GM19043 (cell line): Measurements from ENCODE around the gene SRPK1.
"Not testable (repeated sequence)": the region's sequence is repeated elsewhere in the genome, so short reads cannot be mapped to it uniquely, and the experiment has no call there.

ENCODE experiments used
- ATAC-seq: cut with Tn5 transposase; IDR thresholded peaks from one replicate; pipeline ENCODE4 v1.9.1; 2021; ENCODE audit warnings: low read depth; ENCODE audit not compliant: unreplicated experiment

Gene SRPK1

GRCh38 chr6:35933844-35934243 lies 12.9 kb upstream of the SRPK1 start:
- ATAC-seq, result no peak

- not testable (repeated sequence) for ATAC-seq
Measured at GRCh38 chr6:35931873-35932272, 11.0 kb upstream of the SRPK1 start.

- no peak for ATAC-seq
Measured at GRCh38 chr6:35931120-35931561, 10.2 kb upstream of the SRPK1 start.

GRCh38 chr6:35929601-35930000 lies 8.7 kb upstream of the SRPK1 start:
- no peak for ATAC-seq

GRCh38 chr6:35926509-35927215 lies 5.8 kb upstream of the SRPK1 start:
- ATAC-seq, result no peak

GRCh38 chr6:35925961-35926360 lies 5.1 kb upstream of the SRPK1 start:
- ATAC-seq, result no peak

GRCh38 chr6:35924146-35924545 lies 3.2 kb upstream of the SRPK1 start:
- ATAC-seq, result no peak

- no peak for ATAC-seq
Measured at GRCh38 chr6:35922139-35922554, 1.2 kb upstream of the SRPK1 start.

- ATAC-seq, result peak; percentile 20
Measured at GRCh38 chr6:35919827-35920751, 809 bp downstream of the SRPK1 start.

- no peak for ATAC-seq
Measured at GRCh38 chr6:35919085-35919826, 1.6 kb downstream of the SRPK1 start.

- not testable (repeated sequence) for ATAC-seq
Measured at GRCh38 chr6:35916893-35917292, 4.0 kb downstream of the SRPK1 start.

GRCh38 chr6:35916056-35916455 lies 4.8 kb downstream of the SRPK1 start:
- ATAC-seq, result no peak

GRCh38 chr6:35914536-35914935 lies 6.4 kb downstream of the SRPK1 start:
- no peak for ATAC-seq

- no peak for ATAC-seq
Measured at GRCh38 chr6:35911871-35912653, 8.8 kb downstream of the SRPK1 start.

GRCh38 chr6:35909571-35909970 lies 11.3 kb downstream of the SRPK1 start:
- ATAC-seq, result not testable (repeated sequence)

- ATAC-seq, result not testable (repeated sequence)
Measured at GRCh38 chr6:35908753-35909401, 12.0 kb downstream of the SRPK1 start.

- no peak for ATAC-seq
Measured at GRCh38 chr6:35907750-35908149, 13.1 kb downstream of the SRPK1 start.

GRCh38 chr6:35906499-35906846 lies 14.4 kb downstream of the SRPK1 start:
- no peak for ATAC-seq

GRCh38 chr6:35905841-35906498 lies 14.9 kb downstream of the SRPK1 start:
- ATAC-seq, result no peak
